Measurements from ENCODE around the gene ARHGAP26. TPM values are rescaled to one million over a fixed set of nuclear protein-coding genes. Genes with fewer than 3 reads are reported as not detected.
"Not testable (repeated sequence)": the region's sequence is repeated elsewhere in the genome, so short reads cannot be mapped to it uniquely, and the experiment has no call there.

Gene ARHGAP26
- total RNA-seq, 1 donor = 1.7 TPM

GRCh38 chr5:143118222-143118621 lies 348.0 kb downstream of the ARHGAP26 start:
- TF ChIP-seq CTCF (IDR thresholded peaks at IDR 0.05; ENCODE audit: insufficient read depth, low read depth, low read length) = no peak
- no peak for DNase-seq (ENCODE audit: low read depth)

GRCh38 chr5:143118818-143119217 lies 348.6 kb downstream of the ARHGAP26 start:
- not testable (repeated sequence) for DNase-seq (ENCODE audit: low read depth); H3K4me3 ChIP-seq (ENCODE audit: low read depth, low read length)

More at GRCh38 chr5:143118222-143118621, 348.0 kb downstream of the ARHGAP26 start:
- H3K4me3 ChIP-seq (ENCODE audit: low read depth, low read length) = no peak overlapping the region

GRCh38 chr5:143119291-143119769 lies 349.2 kb downstream of the ARHGAP26 start:
- no peak for TF ChIP-seq CTCF (IDR thresholded peaks at IDR 0.05; ENCODE audit: insufficient read depth, low read depth, low read length)

GRCh38 chr5:143119881-143120341 lies 349.7 kb downstream of the ARHGAP26 start:
- no peak for DNase-seq (ENCODE audit: low read depth)
- no peak for TF ChIP-seq CTCF (IDR thresholded peaks at IDR 0.05; ENCODE audit: insufficient read depth, low read depth, low read length)
- H3K4me3 ChIP-seq (ENCODE audit: low read depth, low read length) = no peak overlapping the region

More at GRCh38 chr5:143119291-143119769, 349.2 kb downstream of the ARHGAP26 start:
- H3K4me3 ChIP-seq (ENCODE audit: low read depth, low read length) = no peak overlapping the region
- DNase-seq (ENCODE audit: low read depth) = no peak

- no peak for DNase-seq (ENCODE audit: low read depth)
- TF ChIP-seq CTCF (IDR thresholded peaks at IDR 0.05; ENCODE audit: insufficient read depth, low read depth, low read length) = no peak
- H3K4me3 ChIP-seq (ENCODE audit: low read depth, low read length) = no peak overlapping the region
Observed at GRCh38 chr5:143120460-143121134, 350.4 kb downstream of the ARHGAP26 start.

- no peak for DNase-seq (ENCODE audit: low read depth)
- H3K4me3 ChIP-seq (ENCODE audit: low read depth, low read length) = no peak overlapping the region
- no peak for TF ChIP-seq CTCF (IDR thresholded peaks at IDR 0.05; ENCODE audit: insufficient read depth, low read depth, low read length)
Observed at GRCh38 chr5:143121135-143121475, 350.9 kb downstream of the ARHGAP26 start.

- H3K4me3 ChIP-seq (ENCODE audit: low read depth, low read length) = no peak overlapping the region
- no peak for DNase-seq (ENCODE audit: low read depth)
- no peak for TF ChIP-seq CTCF (IDR thresholded peaks at IDR 0.05; ENCODE audit: insufficient read depth, low read depth, low read length)
Observed at GRCh38 chr5:143124593-143124992, 354.4 kb downstream of the ARHGAP26 start.
